Upper lobe of left lung (tissue), 4 donors: Measurements from ENCODE around the gene CHCT1.

Experiments used
- CTCF ChIP-seq, 6 experiments: fragments of 450-650 bp in 4 of 6; fragments of 200-600 bp in 2 of 6; sonication (generic) in 2 of 6; IDR thresholded peaks; one replicate each; pipeline ENCODE4 v1.5.1; 2016 to 2019; ENCODE audit warnings: antibody characterized with exemption in 6 of 6
- EP300 ChIP-seq, 4 donors: sonication (generic); formaldehyde crosslinking; IDR thresholded peaks; one replicate each; pipeline ENCODE4 v1.5.1; 2017; ENCODE audit warnings: antibody characterized with exemption in 4 of 4, control low read depth in 2 of 4
- POLR2A ChIP-seq, 4 donors: fragments of 450-650 bp; IDR thresholded peaks; one replicate each; pipeline ENCODE4 v1.5.1; 2016 to 2017; ENCODE audit warnings: antibody characterized with exemption in 4 of 4, mild to moderate bottlenecking in 2 of 4

DNA sequence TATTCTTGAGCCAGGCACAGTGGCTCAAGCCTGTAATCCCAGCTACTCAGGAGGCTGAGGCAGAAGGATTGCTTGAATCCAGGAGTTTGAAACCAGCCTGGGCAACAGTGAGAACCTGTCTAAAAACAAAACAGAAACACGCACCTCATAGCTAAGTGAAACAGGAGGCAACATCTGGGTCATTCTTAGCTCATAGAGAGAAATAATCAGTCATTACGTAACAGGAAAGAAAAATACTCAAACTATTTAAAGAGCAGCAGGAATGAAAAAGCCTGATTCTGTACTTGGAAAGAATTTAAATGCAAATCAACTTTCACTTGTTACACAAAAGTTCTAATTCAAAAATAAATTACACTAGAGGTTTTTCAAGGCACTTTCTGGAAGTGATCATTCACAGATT, 17.2 kb downstream of the CHCT1 start:
- TF ChIP-seq POLR2A (IDR thresholded peaks at IDR 0.05): no peak
- TF ChIP-seq CTCF (IDR thresholded peaks at IDR 0.05): no peak
- TF ChIP-seq EP300 (IDR thresholded peaks at IDR 0.05): no peak
